B cell (primary cell): ENCODE data around the gene IFT22. TPM values are rescaled to one million over a fixed set of nuclear protein-coding genes. Genes with fewer than 3 reads are reported as not detected.

Experiments used
- ATAC-seq: fragments of 200-7000 bp; cut with Tn5 transposase; one replicate; pipeline ENCODE4 v1.10.0; 2021; ENCODE audit warnings: low read depth, mild to moderate bottlenecking, moderate number of reproducible peaks, moderate library complexity
- CTCF ChIA-PET: fragments of 350-600 bp; sonication (Branson Sonifier 250); formaldehyde crosslinking; loops from one replicate; lab custom pipeline; 2021; ENCODE audit warnings: antibody characterized with exemption, inconsistent platforms; lab: Charles Lee
- POLR2A ChIA-PET: fragments of 350-600 bp; sonication (Branson Sonifier 250); formaldehyde crosslinking; loops from one replicate; lab custom pipeline; 2021; ENCODE audit warnings: antibody characterized with exemption; lab: Charles Lee
- DNase-seq: peaks from one replicate; pipeline ENCODE4 v3.0.0; 2013
- H2AFZ ChIP-seq: 2 replicates; pipeline ENCODE4 v1.6.1; 2012; ENCODE audit warnings: mild to moderate bottlenecking, low read depth, low read length; ENCODE audit not compliant: insufficient read depth, poor library complexity, severe bottlenecking
- H3K27ac ChIP-seq, 2 donors: 1 replicate in 1 of 2; 2 replicates in 1 of 2; pipeline ENCODE4 v1.5.1; 2012 to 2013; ENCODE audit warnings: low read length in 2 of 2, mild to moderate bottlenecking in 2 of 2, moderate library complexity in 1 of 2
- H3K27me3 ChIP-seq, 4 experiments: fragments of 200-600 bp in 1 of 4; sonication (generic) in 1 of 4; replicated peaks in 1 of 4; 1 replicate in 2 of 4; 2 replicates in 2 of 4; pipeline versions ENCODE4 v1.6.1 to v1.7.0; 2013 to 2016; ENCODE audit warnings: low read length in 3 of 4, mild to moderate bottlenecking in 2 of 4, mixed read lengths in 1 of 4, moderate library complexity in 1 of 4; ENCODE audit not compliant: insufficient read depth in 4 of 4, control insufficient read depth in 3 of 4; ENCODE audit errors: control extremely low read depth in 1 of 4
- H3K36me3 ChIP-seq, 2 experiments: replicated peaks in 1 of 2; 1 replicate in 1 of 2; 2 replicates in 1 of 2; pipeline versions ENCODE4 v1.6.1 to v1.7.1; 2013; ENCODE audit warnings: low read length in 1 of 2; ENCODE audit not compliant: insufficient read depth in 2 of 2, control insufficient read depth in 1 of 2; ENCODE audit errors: control extremely low read depth in 1 of 2, extremely low read depth in 1 of 2
- H3K4me1 ChIP-seq, 2 donors: fragments of 200-600 bp in 1 of 2; sonication (generic) in 1 of 2; 1 replicate in 1 of 2; 2 replicates in 1 of 2; pipeline versions ENCODE4 v1.5.1 to v1.6.1; 2013 to 2017; ENCODE audit warnings: low read length in 2 of 2; ENCODE audit not compliant: control insufficient read depth in 2 of 2, insufficient read depth in 2 of 2
- H3K4me2 ChIP-seq: replicated peaks from 2 replicates; pipeline ENCODE3; 2012; ENCODE audit warnings: mild to moderate bottlenecking, low read depth, low read length; ENCODE audit not compliant: poor library complexity, severe bottlenecking
- H3K4me3 ChIP-seq, 5 experiments: fragments of 200-600 bp in 1 of 5; sonication (generic) in 1 of 5; 1 replicate in 3 of 5; 2 replicates in 2 of 5; pipeline versions ENCODE4 v1.5.1 to v1.7.0; 2011 to 2016; ENCODE audit warnings: low read length in 4 of 5, mild to moderate bottlenecking in 4 of 5, low read depth in 2 of 5, control low read depth in 1 of 5, moderate library complexity in 1 of 5; ENCODE audit not compliant: insufficient read depth in 1 of 5; ENCODE audit errors: control extremely low read depth in 1 of 5, extremely low read depth in 1 of 5
- H3K79me2 ChIP-seq: fragments of 200-600 bp; sonication (generic); one replicate; pipeline ENCODE4 v1.6.0; 2016; ENCODE audit warnings: low read length; ENCODE audit not compliant: control insufficient read depth, insufficient read depth
- H3K9ac ChIP-seq: fragments of 200-600 bp; sonication (generic); 2 replicates; pipeline ENCODE4 v1.6.1; 2017; ENCODE audit warnings: mild to moderate bottlenecking, low read length, moderate library complexity
- H3K9me3 ChIP-seq, 3 donors: one replicate each; pipeline versions ENCODE4 v1.6.1 to v1.7.1; 2013; ENCODE audit warnings: low read length in 2 of 3; ENCODE audit not compliant: control insufficient read depth in 2 of 3, insufficient read depth in 1 of 3; ENCODE audit errors: control extremely low read depth in 1 of 3
- H4K20me1 ChIP-seq: 2 replicates; pipeline ENCODE4 v1.6.0; 2012; ENCODE audit warnings: mild to moderate bottlenecking, low read length; ENCODE audit not compliant: insufficient read depth, control insufficient read depth, poor library complexity, severe bottlenecking
- H3K27ac Mint-ChIP-seq: one replicate; pipeline ENCODE4 v1.8.0; 2021; ENCODE audit warnings: mixed read lengths
- H3K27me3 Mint-ChIP-seq: one replicate; pipeline ENCODE4 v1.8.0; 2021; ENCODE audit warnings: mixed read lengths
- H3K4me1 Mint-ChIP-seq: one replicate; pipeline ENCODE4 v1.8.0; 2021; ENCODE audit warnings: mixed read lengths
- H3K4me3 Mint-ChIP-seq: one replicate; pipeline ENCODE4 v1.8.0; 2021; ENCODE audit warnings: mixed read lengths
- H3K9me3 Mint-ChIP-seq: one replicate; pipeline ENCODE4 v1.8.0; 2022; ENCODE audit warnings: mixed read lengths; ENCODE audit not compliant: insufficient read depth
- CTCF ChIP-seq: fragments of 200-600 bp; IDR thresholded peaks from one replicate; pipeline ENCODE4 v1.8.0; 2022; ENCODE audit warnings: antibody characterized with exemption, mild to moderate bottlenecking
- EZH2 ChIP-seq: IDR thresholded peaks from 2 replicates; pipeline ENCODE4 v1.6.1; 2012; ENCODE audit warnings: borderline replicate concordance, low read depth, mild to moderate bottlenecking, moderate library complexity, low read length; ENCODE audit not compliant: insufficient read depth, poor library complexity, severe bottlenecking
- WGBS: methylation state at CpG from one replicate; pipeline ENCODE4 v1.1.5; 2013; ENCODE audit warnings: missing lambda C conversion rate; ENCODE audit not compliant: insufficient coverage; 5-methylcytosine and 5-hydroxymethylcytosine counted together
- intact Hi-C: fragments of 100-400 bp; cut with micrococcal nuclease; formaldehyde crosslinking; loops from one replicate; pipeline ENCODE4 v1.10.0; 2022
- polyA plus RNA-seq: library from polyadenylated mRNA; depleted of rRNA; stranded (reverse); fragments of >200 nt; gene quantifications from 2 replicates; pipeline ENCODE4 v1.2.3, GENCODE V29; 2012
- total RNA-seq, 2 donors: library from RNA; stranded (reverse); fragments of 120-200 nt in 1 of 2; gene quantifications; 1 replicate in 1 of 2; 2 replicates in 1 of 2; pipeline versions ENCODE4 v1.2.3 to v1.2.4, GENCODE V29; 2013 to 2022

Gene IFT22
- total and polyA plus RNA-seq, 2 donors (not counting 1 experiment from before 2014, with no cell fraction given) = 5.2 to 7.3 TPM

- TF ChIP-seq CTCF = no peak
- TF ChIP-seq EZH2 = no peak
- Histone ChIP-seq H3K27ac (no peak overlapping the region), H4K20me1 (no peaks in the 10 kb centered on the region), H3K79me2 (no peaks in the 10 kb centered on the region), H3K9ac (no peak overlapping the region), H3K4me1 (no peaks in the 10 kb centered on the region), H2AFZ (no peak overlapping the region), H3K27me3 (no peaks in the 10 kb centered on the region), H3K9me3 (no peaks in the 10 kb centered on the region), H3K4me3 (no peak overlapping the region), H3K36me3 (no peaks in the 10 kb centered on the region), H3K4me2 (no peak overlapping the region)
- no peaks in the 10 kb centered on the region for H3K9me3 Mint-ChIP-seq
- CTCF ChIA-PET = interaction anchor here (1.6 kb wide), 1 partner anchor 9 kb away, joined by 6 read pairs; no protein-coding TSS in a partner anchor
- WGBS = 95% methylated on average over 4 of the region's 4 CpGs
- POLR2A ChIA-PET = no interaction called here
- no peak overlapping the region for H3K4me3 Mint-ChIP-seq
- DNase-seq (no peak), ATAC-seq (no peak)
- H3K27ac Mint-ChIP-seq = no peak overlapping the region
- H3K27me3 Mint-ChIP-seq = peaks cover 23% of the 10 kb centered on the region
- H3K4me1 Mint-ChIP-seq = no peaks in the 10 kb centered on the region
- intact Hi-C loops = no loop called here
Measured at GRCh38 chr7:101273206-101273605, 48.4 kb downstream of the IFT22 start.

DNA sequence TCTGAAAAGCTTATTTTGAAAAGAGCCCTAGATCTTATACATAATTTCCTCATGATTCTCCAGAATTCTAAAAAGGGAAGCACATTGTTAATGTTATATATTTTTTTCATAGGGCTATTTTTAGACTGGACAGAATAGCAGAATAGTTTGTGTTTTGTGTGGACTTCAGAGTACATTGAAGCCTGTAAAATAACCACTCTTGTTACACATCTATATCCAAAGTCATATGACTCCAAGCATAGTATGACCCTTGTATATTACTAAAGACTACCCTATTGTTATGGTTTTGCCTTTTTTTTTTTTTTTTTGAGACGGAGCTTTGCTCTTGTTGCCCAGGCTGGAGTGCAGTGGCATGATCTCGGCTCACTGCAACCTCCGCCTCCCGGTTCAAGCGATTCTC is 50.6 kb downstream of the IFT22 start:
- Mint-ChIP-seq H3K4me3 (no peak overlapping the region), H3K27me3 (peaks cover 17% of the 10 kb centered on the region), H3K4me1 (no peaks in the 10 kb centered on the region), H3K27ac (no peak overlapping the region), H3K9me3 (no peaks in the 10 kb centered on the region)
- Histone ChIP-seq H3K79me2 (no peaks in the 10 kb centered on the region), H3K36me3 (no peaks in the 10 kb centered on the region), H3K4me1 (no peaks in the 10 kb centered on the region), H2AFZ (no peak overlapping the region), H3K27ac (no peak overlapping the region), H3K9me3 (no peaks in the 10 kb centered on the region), H3K4me2 (no peak overlapping the region), H3K4me3 (no peak overlapping the region), H4K20me1 (no peaks in the 10 kb centered on the region), H3K27me3 (peaks cover 0 to under 1% (median 0%) of the 10 kb centered on the region in 4 experiments), H3K9ac (no peak overlapping the region)
- CTCF ChIA-PET = no interaction called here
- no peak for ATAC-seq
- no CpG with 5 or more reads among the region's 5 CpGs for WGBS
- POLR2A ChIA-PET = interaction anchor here (0.7 kb wide), 1 partner anchor 14 kb away, joined by 5 read pairs; no protein-coding TSS in a partner anchor
- TF ChIP-seq CTCF (no peak), EZH2 (no peak)
- DNase-seq = no peak
- intact Hi-C loops = no loop called here
